Mucosa of descending colon (tissue), 3 donors: ENCODE results near the gene SLC10A7. TPM values are rescaled to one million over a fixed set of nuclear protein-coding genes. Genes with fewer than 3 reads are reported as not detected.

Source experiments
- ATAC-seq: fragments of 200-7000 bp; cut with Tn5 transposase; one replicate; pipeline ENCODE4 v1.9.1; 2020; ENCODE audit warnings: mild to moderate bottlenecking, moderate library complexity
- DNase-seq, 3 donors: peaks; one replicate each; pipeline ENCODE4 v3.0.0-alpha.2; 2020
- H3K36me3 ChIP-seq: fragments of 200-600 bp; one replicate; pipeline ENCODE4 v1.8.0; 2021; ENCODE audit warnings: low read depth, mild to moderate bottlenecking
- H3K4me1 ChIP-seq: fragments of 200-600 bp; one replicate; pipeline ENCODE4 v1.8.0; 2021; ENCODE audit warnings: low read depth, mild to moderate bottlenecking
- H3K4me3 ChIP-seq: fragments of 200-600 bp; one replicate; pipeline ENCODE4 v1.8.0; 2021; ENCODE audit warnings: mild to moderate bottlenecking
- H3K9me3 ChIP-seq: fragments of 200-600 bp; one replicate; pipeline ENCODE4 v1.8.0; 2021; ENCODE audit warnings: mild to moderate bottlenecking
- intact Hi-C, 2 donors: fragments of 100-400 bp; cut with DNase I in 1 of 2; cut with micrococcal nuclease in 1 of 2; formaldehyde crosslinking; loops; one replicate each; pipeline versions ENCODE4 v1.11.0 to v1.11.1; 2022; cut with DNase I, micrococcal nuclease
- total RNA-seq, 3 donors: library from RNA; stranded (reverse); fragmentation: NEBNext Ultra II Directional in 2 of 3; extraction: Animal tissue kit (Norgen Biotek cat#: 25700) in 2 of 3; gene quantifications; one replicate each; pipeline versions ENCODE4 v1.2.1 to v1.2.4, GENCODE V29; 2021 to 2023
- TF ChIP-seq, protein P1 (sequence below): fragments of 200-600 bp; IDR thresholded peaks from one replicate; pipeline ENCODE4 v1.8.0; 2022; ENCODE audit warnings: antibody characterized with exemption, mild to moderate bottlenecking
- donor health status: DM: no; HTN: no; CAD: no; lungs with moderate emphysema.
- donor health status: DM: no; HTN: no; CAD: no.
- donor health status: DM: no; HTN: yes; CAD: no.

The SLC10A7 gene
- total RNA-seq, 3 donors from 2014 or later, result 10.8 to 18.4 (median 18.1) TPM

- intact Hi-C loops, result no loop called here
- Histone ChIP-seq H3K9me3 (no peaks in the 10 kb centered on the region), H3K4me3 (no peak overlapping the region), H3K36me3 (no peaks in the 10 kb centered on the region), H3K4me1 (no peaks in the 10 kb centered on the region)
- TF ChIP-seq, protein P1, sequence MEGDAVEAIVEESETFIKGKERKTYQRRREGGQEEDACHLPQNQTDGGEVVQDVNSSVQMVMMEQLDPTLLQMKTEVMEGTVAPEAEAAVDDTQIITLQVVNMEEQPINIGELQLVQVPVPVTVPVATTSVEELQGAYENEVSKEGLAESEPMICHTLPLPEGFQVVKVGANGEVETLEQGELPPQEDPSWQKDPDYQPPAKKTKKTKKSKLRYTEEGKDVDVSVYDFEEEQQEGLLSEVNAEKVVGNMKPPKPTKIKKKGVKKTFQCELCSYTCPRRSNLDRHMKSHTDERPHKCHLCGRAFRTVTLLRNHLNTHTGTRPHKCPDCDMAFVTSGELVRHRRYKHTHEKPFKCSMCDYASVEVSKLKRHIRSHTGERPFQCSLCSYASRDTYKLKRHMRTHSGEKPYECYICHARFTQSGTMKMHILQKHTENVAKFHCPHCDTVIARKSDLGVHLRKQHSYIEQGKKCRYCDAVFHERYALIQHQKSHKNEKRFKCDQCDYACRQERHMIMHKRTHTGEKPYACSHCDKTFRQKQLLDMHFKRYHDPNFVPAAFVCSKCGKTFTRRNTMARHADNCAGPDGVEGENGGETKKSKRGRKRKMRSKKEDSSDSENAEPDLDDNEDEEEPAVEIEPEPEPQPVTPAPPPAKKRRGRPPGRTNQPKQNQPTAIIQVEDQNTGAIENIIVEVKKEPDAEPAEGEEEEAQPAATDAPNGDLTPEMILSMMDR, result no peak
- DNase-seq, result no peak
- ATAC-seq, result no peak
These were observed 10.8 kb downstream of the SLC10A7 start for GRCh38 chr4:146510942-146511341.

DNA sequence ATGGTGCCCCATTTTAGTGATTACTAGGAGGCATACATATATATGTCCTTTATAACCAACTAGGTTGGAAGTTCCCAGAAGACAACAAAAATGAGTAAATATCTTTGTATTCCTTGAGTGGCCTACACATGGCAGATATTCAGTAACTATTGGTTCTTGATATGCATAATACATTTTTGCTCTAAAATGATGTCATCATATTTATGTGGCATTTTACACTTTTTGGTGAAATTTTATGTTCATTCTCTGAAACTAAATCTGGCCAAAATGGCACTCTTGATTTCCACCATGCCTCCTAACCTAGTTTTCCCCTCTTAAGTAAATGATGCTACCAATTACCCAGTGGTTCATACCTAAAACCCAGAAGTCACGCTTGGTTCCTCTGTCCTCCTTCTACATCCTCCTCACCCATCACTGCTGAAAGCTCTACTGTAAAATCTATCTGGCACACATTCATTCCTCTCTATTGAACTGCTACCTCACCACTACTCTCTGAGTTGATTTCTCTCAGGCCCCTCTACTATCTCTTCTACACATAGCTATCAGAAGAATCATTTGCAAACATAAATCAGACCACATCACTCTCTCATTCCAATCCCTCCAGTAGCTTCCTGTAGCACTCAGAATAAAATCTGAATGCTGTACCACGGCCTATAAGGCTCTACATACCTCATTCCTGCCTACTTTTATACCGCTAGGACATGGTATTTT, 13.4 kb downstream of the SLC10A7 start:
- Histone ChIP-seq H3K36me3 (no peaks in the 10 kb centered on the region), H3K4me1 (no peaks in the 10 kb centered on the region), H3K9me3 (no peaks in the 10 kb centered on the region), H3K4me3 (no peak overlapping the region)
- ATAC-seq, result no peak
- TF ChIP-seq, protein P1, result no peak
- DNase-seq, result no peak
- intact Hi-C loops, result no loop called here

DNA sequence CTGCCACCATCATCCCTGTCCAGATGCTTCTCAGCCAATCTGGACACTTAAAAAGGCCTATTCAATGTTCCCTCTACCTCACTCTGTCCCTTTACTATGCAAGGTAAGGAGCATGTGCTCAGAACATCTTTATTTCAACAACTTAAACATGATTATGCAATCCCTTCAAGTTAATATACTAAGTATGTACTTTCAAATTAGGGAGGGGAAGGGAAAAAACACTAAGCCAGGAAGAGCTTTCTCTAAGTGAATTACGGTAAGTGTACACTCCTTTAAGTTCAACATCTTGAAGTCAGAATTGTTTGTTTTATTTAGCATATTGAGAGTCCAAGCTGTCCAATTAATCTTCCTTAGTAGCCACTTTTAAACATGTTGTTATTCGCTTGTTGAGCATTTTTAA, 14.1 kb downstream of the SLC10A7 start:
- H3K4me1 ChIP-seq, result no peaks in the 10 kb centered on the region
- no peaks in the 10 kb centered on the region for H3K36me3 ChIP-seq
- no peaks in the 10 kb centered on the region for H3K9me3 ChIP-seq
- H3K4me3 ChIP-seq, result no peak overlapping the region
- ATAC-seq, result no peak
- no peak for DNase-seq
- intact Hi-C loops, result no loop called here
- TF ChIP-seq, protein P1, result no peak

- Histone ChIP-seq H3K4me3 (no peak overlapping the region), H3K36me3 (no peaks in the 10 kb centered on the region), H3K9me3 (no peaks in the 10 kb centered on the region), H3K4me1 (no peaks in the 10 kb centered on the region)
- ATAC-seq (no peak), DNase-seq (no peak)
- intact Hi-C loops, result no loop called here
- TF ChIP-seq, protein P1, result no peak
These were observed 15.5 kb downstream of the SLC10A7 start for GRCh38 chr4:146506272-146506671.

DNA sequence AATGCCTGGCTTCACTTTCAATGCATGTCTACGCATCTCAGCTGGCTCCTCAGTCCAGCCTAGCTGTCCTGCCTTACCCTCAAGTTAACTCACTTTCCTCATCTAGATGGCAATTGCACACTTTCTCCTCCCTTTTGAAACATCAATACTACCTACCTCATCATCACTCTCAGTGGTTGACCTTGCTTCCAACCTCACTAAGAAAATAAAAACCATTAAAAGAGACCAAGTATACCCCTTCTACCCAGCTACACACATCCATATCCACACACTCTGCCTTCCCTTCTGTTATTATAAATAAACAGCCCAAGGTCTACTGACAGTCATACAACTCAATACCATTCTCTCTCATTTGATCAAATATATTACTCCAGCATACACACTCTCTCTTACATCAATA, 21.5 kb downstream of the SLC10A7 start:
- TF ChIP-seq, protein P1, result no peak
- DNase-seq (no peak), ATAC-seq (no peak)
- Histone ChIP-seq H3K9me3 (no peaks in the 10 kb centered on the region), H3K4me3 (no peak overlapping the region), H3K4me1 (no peaks in the 10 kb centered on the region), H3K36me3 (no peaks in the 10 kb centered on the region)
- intact Hi-C loops, result no loop called here

GRCh38 chr4:146498291-146498690, 23.4 kb downstream of the SLC10A7 start:
- Histone ChIP-seq H3K36me3 (no peaks in the 10 kb centered on the region), H3K4me1 (no peaks in the 10 kb centered on the region), H3K9me3 (no peaks in the 10 kb centered on the region), H3K4me3 (no peak overlapping the region)
- TF ChIP-seq, protein P1, result no peak
- ATAC-seq, result no peak
- intact Hi-C loops, result no loop called here
- DNase-seq, result no peak
